ENCODE measurements around the gene DIS3L. TPM values are rescaled to one million over a fixed set of nuclear protein-coding genes. Genes with fewer than 3 reads are reported as not detected.

Gene DIS3L
- total and polyA plus RNA-seq, 2 donors (not counting 3 experiments of a cell fraction or from before 2014, with no cell fraction given), result 7.8 to 27.9 TPM

- H3K27me3 ChIP-seq (ENCODE audit: control insufficient read depth in 2 of 2, insufficient read depth in 2 of 2, low read length in 2 of 2), result peaks cover 0 to 2% of the 10 kb centered on the region in 2 experiments
- H3K4me1 ChIP-seq (ENCODE audit: control insufficient read depth, extremely low read depth, insufficient read depth, low read length), result no peaks in the 10 kb centered on the region
- DNase-seq (ENCODE audit: low read depth, low spot score), result no peak
- H3K9ac ChIP-seq (replicated peaks; ENCODE audit: extremely low read depth, insufficient read depth, low read length), result no peak overlapping the region
- ChIA-PET CTCF (no interaction called here), POLR2A (no interaction called here)
- H3K4me3 ChIP-seq (replicated peaks in 1 of 3; ENCODE audit: insufficient read depth in 1 of 3, low read depth in 1 of 3, low read length in 3 of 3), result no peak overlapping the region
- intact Hi-C loops (cut with micrococcal nuclease) (loop anchor here (10.0 kb wide), 1 partner anchor 369 kb away; no protein-coding TSS in a partner anchor), dilution Hi-C loops (cut with MboI; ENCODE audit: extremely low pct_ligation_motif_present, low sequenced_read_pairs) (no loop called here)
- BruUV-seq (replicated peaks), result no TSS peak
- no peak for TF ChIP-seq POLR2AphosphoS5 (IDR thresholded peaks at IDR 0.05; ENCODE audit: insufficient read depth, low read depth, low read length)
- no peak for TF ChIP-seq MAX (IDR thresholded peaks at IDR 0.05; ENCODE audit: insufficient read depth, insufficient read length)
- no peak for TF ChIP-seq GATA2 (IDR thresholded peaks at IDR 0.05; ENCODE audit: insufficient read depth, insufficient read length, low read depth, low read length)
- TF ChIP-seq JUN (IDR thresholded peaks at IDR 0.05; ENCODE audit: borderline replicate concordance, insufficient read depth, insufficient read length, low read depth), result no peak
- no peak for TF ChIP-seq FOS (IDR thresholded peaks at IDR 0.05; ENCODE audit: borderline replicate concordance, insufficient read depth, low read length)
- no peak for TF ChIP-seq EZH2 (IDR thresholded peaks at IDR 0.05; ENCODE audit: borderline replicate concordance, low read depth, low read length, severe bottlenecking)
- no peak for TF ChIP-seq CTCF (IDR thresholded peaks at IDR 0.05; ENCODE audit: extremely low read depth in 1 of 2, insufficient read depth in 1 of 2, low read depth in 1 of 2, low read length in 2 of 2)
- no peak for TF ChIP-seq MYC (IDR thresholded peaks at IDR 0.05; ENCODE audit: low read depth, low read length)
- no peak for TF ChIP-seq POLR2A (IDR thresholded peaks at IDR 0.05; ENCODE audit: low read depth, low read length)
- H4K20me1 ChIP-seq (replicated peaks; ENCODE audit: control insufficient read depth, extremely low read depth, insufficient read depth, low read length), result no peaks in the 10 kb centered on the region
- H3K27ac ChIP-seq (ENCODE audit: insufficient read depth, low read depth, low read length), result no peak overlapping the region
- no peak for FAIRE-seq
- H3K4me2 ChIP-seq (ENCODE audit: insufficient read depth, low read length), result no peak overlapping the region
- H3K9me3 ChIP-seq (replicated peaks; ENCODE audit: control insufficient read depth, insufficient read depth, low read length), result no peaks in the 10 kb centered on the region
- no peaks in the 10 kb centered on the region for H3K36me3 ChIP-seq (ENCODE audit: control insufficient read depth in 2 of 2, extremely low read depth in 1 of 2, insufficient read depth in 2 of 2, low read length in 2 of 2)
- H3K9me1 ChIP-seq (replicated peaks; ENCODE audit: control insufficient read depth, extremely low read depth, insufficient read depth, low read length), result no peaks in the 10 kb centered on the region
- no peak overlapping the region for H2AFZ ChIP-seq (ENCODE audit: low read depth, low read length)
- no peaks in the 10 kb centered on the region for H3K79me2 ChIP-seq (ENCODE audit: control insufficient read depth, insufficient read depth, low read length)
These were observed 9.1 kb upstream of the DIS3L start for GRCh38 chr15:66284271-66284670.
